Activated naive CD4-positive, alpha-beta T cell treated with anti-CD3 and anti-CD28 coated beads, Interleukin-2, amount 10 ng/mL, durations not matched to agents 5 hours and 36 hours (primary cell): ENCODE measurements around the gene FBXO2. TPM values are rescaled to one million over a fixed set of nuclear protein-coding genes. Genes with fewer than 3 reads are reported as not detected.

Experiments
- total RNA-seq, 2 experiments: library from RNA; stranded (reverse); gene quantifications; one replicate each; pipeline ENCODE4 v1.2.3, GENCODE V29; 2021

FBXO2 gene, protein sequence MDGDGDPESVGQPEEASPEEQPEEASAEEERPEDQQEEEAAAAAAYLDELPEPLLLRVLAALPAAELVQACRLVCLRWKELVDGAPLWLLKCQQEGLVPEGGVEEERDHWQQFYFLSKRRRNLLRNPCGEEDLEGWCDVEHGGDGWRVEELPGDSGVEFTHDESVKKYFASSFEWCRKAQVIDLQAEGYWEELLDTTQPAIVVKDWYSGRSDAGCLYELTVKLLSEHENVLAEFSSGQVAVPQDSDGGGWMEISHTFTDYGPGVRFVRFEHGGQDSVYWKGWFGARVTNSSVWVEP
- total RNA-seq = 1 to 10 TPM; 1.4 to 2.1 TPM

DNA sequence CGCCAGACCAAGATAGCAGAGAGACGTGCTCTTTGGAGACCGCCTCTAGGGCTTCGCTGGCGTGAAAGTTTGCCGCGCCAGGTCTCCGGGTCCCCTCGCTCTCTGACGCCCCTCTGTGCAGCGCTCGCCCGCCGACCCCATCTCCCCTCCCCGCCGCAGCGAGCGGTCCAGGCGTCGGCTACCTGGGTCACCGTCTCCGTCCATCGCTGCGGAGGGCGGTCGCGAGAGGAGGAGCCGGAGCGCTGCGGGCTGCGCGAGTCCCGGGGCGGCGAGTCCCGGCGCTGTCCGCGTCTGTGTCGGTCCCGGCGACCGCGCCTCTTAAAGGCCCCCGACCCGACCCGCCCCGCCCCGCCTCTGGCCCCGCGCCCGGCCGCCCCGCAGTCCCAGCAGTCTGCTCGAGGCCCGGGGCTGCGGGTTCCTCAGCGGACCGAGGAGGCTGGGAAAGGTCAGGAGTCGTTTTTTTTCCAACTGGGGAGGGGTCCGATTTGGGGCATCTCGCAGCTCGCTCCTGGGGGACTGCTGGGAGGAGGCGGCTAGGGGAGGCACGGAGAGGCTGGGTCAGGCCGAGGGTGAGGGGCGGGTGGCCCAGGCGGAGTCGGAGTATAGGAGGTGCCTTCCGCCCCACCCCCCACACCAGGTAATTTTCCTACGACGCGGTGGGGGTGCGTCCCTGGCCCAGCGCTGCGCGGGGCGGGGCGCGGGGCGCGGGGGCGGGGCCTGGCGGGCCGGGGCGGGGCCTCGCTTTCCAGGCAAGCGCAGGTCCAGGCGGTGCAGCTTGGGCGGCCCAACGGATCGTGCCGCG lies at the start of gene FBXO2, which contains the start of gene FBXO44:
Gene FBXO2, minus strand, starts transcription at position 293 of the 802 bp plus-strand sequence. Its CDS starts 89 bp downstream, at position 204.
Gene FBXO44, plus strand, starts transcription at position 741 of the 802 bp plus-strand sequence. CDS start 959 bp downstream, outside the sequence.

DNA sequence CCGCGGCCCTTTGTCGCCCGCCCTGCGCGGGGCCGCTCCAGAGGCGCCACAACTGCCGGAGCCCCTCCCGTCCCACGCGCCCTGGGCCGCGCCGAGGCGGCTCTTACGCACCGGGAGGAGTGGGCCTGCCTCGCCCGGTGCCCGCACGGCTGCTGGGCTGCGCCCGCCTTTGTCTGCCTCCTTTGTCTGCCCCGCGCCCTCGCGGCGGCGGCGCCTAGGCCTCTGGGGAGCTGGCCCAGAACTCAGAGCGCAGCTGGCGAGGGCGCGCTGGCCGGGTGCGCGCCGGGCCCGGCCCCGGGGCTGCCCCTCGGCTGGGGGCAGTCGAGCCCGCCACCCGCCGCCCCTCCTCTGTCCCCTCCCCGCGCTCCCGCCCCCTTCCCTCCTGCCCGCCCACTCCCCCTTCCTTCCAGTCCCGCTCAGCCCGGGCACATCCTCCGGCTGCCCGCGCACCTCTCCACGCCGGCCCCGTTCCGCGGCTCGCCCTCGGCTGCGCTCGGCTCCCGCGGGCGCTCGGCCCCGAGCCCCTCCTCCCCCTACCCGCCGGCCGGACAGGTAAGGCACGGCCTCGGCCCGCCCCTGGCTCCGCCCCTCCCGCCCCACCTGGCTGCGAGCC lies 37.2 kb upstream of the FBXO2 start, which contains the start of gene DRAXIN:
Gene DRAXIN, plus strand, starts transcription at position 409 of the 613 bp plus-strand sequence. CDS start 14,549 bp downstream, outside the sequence.

DNA sequence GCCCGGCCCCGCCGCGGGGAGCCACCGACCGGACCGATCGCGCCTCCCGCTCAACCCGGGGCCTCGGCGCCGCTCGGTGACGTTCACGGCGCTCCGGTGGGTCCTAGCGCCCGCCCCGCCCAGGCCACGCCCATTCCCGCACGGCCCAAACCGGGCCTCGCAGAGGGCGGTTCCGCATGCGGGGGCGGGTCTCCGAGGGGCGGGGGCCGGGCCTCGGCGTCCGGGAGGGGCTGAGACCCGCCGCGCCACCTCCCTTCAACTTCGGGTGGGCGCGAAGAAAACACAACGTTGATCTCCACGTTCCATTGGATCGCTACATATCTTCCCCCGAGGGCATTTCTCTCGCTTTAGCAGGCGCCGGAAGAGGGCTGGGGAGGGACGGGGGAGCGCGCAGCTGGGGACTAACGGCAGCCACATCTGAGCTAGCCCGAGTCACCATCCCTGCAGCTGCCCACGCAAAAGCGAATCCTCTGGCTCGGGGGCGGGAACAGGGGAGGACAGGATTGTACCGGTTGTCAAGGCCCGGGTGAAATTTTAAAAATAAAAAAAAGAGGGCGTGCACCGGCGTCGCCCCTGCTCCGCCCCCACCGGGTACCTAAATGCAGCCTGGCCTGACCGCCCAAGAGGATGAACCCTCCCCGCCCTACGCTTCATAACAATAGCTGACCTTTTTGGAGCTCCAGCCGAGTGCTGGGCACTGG lies 27.0 kb upstream of the FBXO2 start, which contains the start of gene MAD2L2:
Gene MAD2L2, minus strand, starts transcription at position 78 of the 701 bp plus-strand sequence. CDS start 547 bp downstream, outside the sequence.

Other genes with a start within 250 kb of the FBXO2 start
- 1 to 10 TPM; 1.8 to 2.8 TPM for gene DISP3, start 175.3 kb downstream of the FBXO2 start, total RNA-seq
- 10 to 100 TPM; 32.9 to 33.1 TPM for gene FBXO44, start 448 bp upstream of the FBXO2 start, total RNA-seq
- gene FBXO6, start 9.8 kb upstream of the FBXO2 start, total RNA-seq = 10 to 100 TPM; 24.1 to 24.5 TPM
- gene MAD2L2, start 26.7 kb upstream of the FBXO2 start, total RNA-seq = 10 to 100 TPM; 54.2 to 60.9 TPM
- under 1 TPM; 0.40 to 0.41 TPM for gene DRAXIN, start 37.3 kb upstream of the FBXO2 start, total RNA-seq
- 10 to 100 TPM; 39.3 to 40.0 TPM for gene AGTRAP, start 81.7 kb upstream of the FBXO2 start, total RNA-seq
- not detected for gene C1orf167, start 107.8 kb upstream of the FBXO2 start, total RNA-seq
- gene MTHFR, start 151.5 kb upstream of the FBXO2 start, total RNA-seq = 10 to 100 TPM; 37.3 to 40.5 TPM
- gene CLCN6, start 151.8 kb upstream of the FBXO2 start, total RNA-seq = 10 to 100 TPM; 21.1 to 21.5 TPM
- gene NPPA, start 193.4 kb upstream of the FBXO2 start, total RNA-seq = not detected
- not detected for gene NPPB, start 204.5 kb upstream of the FBXO2 start, total RNA-seq